Subcutaneous preadipocyte (primary cell): Measurements from ENCODE around the gene C12orf76. TPM values are rescaled to one million over a fixed set of nuclear protein-coding genes. Genes with fewer than 3 reads are reported as not detected.

ENCODE experiments used
- small RNA-seq: library from RNA; depleted of rRNA; stranded (forward); fragments of <200 nt; gene quantifications from one replicate; pipeline ENCODE3, GENCODE V24; 2012
- total RNA-seq: library from RNA; depleted of rRNA; stranded (reverse); fragments of >200 nt; gene quantifications from 2 replicates; pipeline ENCODE4 v1.2.3, GENCODE V29; 2012

Gene C12orf76, protein sequence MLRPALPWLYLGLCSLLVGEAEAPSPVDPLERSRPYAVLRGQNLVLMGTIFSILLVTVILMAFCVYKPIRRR
- total RNA-seq, result 7.6 and 8.5 TPM in 2 replicates

GRCh38 chr12:110048242-110049027 lies at the start of gene C12orf76:
Gene C12orf76 (minus strand): TSS chr12:110048522. CDS start chr12:110048495, 27 bp downstream.

DNA sequence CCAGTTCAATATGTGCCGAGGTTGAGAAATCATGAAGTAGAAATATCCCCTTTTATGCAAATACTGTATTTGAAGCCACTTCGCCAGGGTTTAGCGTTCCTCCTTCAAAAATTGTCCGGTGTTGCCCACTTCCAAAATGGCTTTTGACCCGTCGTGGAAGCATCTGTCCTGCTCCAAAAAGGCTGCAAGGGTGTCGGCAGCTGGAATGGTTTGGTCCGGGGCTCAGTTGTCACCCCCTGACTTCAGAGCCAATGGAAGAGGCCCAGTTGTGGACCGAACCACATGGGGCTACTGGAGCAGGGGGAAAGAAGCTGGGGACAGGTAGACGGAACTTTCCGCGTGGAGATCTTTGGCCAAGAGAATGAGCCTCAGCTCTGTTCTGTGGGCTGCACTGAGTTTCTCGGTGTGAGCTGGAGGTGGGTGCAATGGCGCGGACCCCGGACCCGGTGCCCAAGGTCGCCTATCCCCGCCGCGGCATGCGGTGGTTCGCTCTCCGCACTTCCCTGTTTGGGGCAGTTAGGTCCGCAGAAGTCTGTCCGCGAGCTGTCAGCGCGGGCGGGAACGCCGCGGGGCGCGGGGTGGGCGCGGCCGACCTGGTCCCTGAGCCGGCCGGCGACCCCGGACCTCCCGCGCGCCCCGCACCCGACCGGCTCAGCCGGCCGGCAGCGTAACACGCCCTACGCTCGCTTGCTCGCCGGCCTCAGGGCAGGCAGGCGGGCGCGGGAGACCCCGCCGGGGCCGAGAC lies 49.2 kb downstream of the C12orf76 start, which contains the start of gene ANKRD13A:
ANKRD13A (plus strand) TSS at position 527 of the 745 bp plus-strand sequence. CDS start 259 bp downstream, outside the sequence.

DNA sequence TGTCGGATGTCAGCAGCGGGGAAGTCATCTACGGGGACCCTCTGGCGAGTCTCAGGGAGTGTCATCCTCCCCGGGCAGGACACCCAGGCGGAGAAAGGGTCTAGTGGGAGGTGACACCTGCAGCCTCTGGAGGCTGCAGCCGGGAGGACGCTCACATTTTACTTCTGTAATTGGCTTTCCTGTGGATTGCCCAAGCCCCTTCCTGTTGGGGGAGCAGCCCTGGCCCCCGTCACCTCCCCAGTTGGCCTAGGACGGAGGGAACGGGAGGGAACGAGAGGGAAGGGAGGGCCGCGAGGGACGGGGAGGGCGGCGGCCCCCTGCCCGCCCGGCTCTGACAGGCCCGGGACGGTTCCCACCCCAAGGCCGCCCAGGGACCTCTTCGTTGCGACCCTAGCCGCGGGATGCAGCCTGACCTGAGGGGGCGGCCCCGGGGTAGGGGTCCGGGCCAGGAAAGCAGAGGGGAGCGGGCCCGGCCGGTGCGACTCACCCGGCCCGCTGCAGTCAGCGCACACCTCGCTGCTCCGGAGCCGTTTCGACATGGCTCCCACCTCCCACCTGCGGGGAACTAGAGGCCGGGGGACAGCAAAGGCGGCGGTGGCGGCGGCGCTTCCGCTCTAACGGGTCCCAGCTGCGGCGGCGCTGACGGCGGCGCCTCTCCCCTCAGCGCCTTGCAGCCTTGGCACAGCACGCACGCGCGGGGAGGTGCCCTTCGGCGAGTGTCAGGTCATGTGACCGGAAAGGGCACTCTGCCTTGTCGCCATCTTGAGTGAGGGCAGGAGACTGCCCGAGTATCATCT lies 52.4 kb downstream of the C12orf76 start, which contains the start of gene GIT2:
GIT2 (minus strand) TSS at position 683 of the 797 bp plus-strand sequence; CDS start at position 539, 144 bp downstream.

Small RNAs within 50 kb of the gene (small RNA-seq; reads per million reads assigned to genes)
- gene AC007546.2, result not detected

Other genes starting within 250 kb of the C12orf76 start
- gene TRPV4, start 215.1 kb downstream of the C12orf76 start, total RNA-seq, result 0.59 and 1.1 TPM in 2 replicates
- gene GLTP, start 168.0 kb downstream of the C12orf76 start, total RNA-seq, result 39.7 and 52.6 TPM in 2 replicates
- gene TCHP, start 148.2 kb downstream of the C12orf76 start, total RNA-seq, result 9.2 and 13.3 TPM in 2 replicates
- 36.4 and 40.7 TPM in 2 replicates for gene GIT2, start 52.2 kb downstream of the C12orf76 start, total RNA-seq
- gene ANKRD13A, start 49.1 kb downstream of the C12orf76 start, total RNA-seq, result 27.6 and 49.9 TPM in 2 replicates
- gene IFT81, start 75.8 kb upstream of the C12orf76 start, total RNA-seq, result 11.5 and 14.3 TPM in 2 replicates
- gene ATP2A2, start 232.7 kb upstream of the C12orf76 start, total RNA-seq, result 101 and 158 TPM in 2 replicates